GM18909 (cell line): ENCODE data around the gene SNTA1.
"Not testable (repeated sequence)": the region's sequence is repeated elsewhere in the genome, so short reads cannot be mapped to it uniquely, and the experiment has no call there.

Source experiments
- ATAC-seq: cut with Tn5 transposase; IDR thresholded peaks from one replicate; pipeline ENCODE4 v1.9.1; 2021; ENCODE audit warnings: mild to moderate bottlenecking; ENCODE audit not compliant: unreplicated experiment, poor library complexity

Gene SNTA1

GRCh38 chr20:33400812-33401183 is 42.8 kb downstream of the SNTA1 start:
- peak; percentile 17 for ATAC-seq

- no peak for ATAC-seq
Measured at GRCh38 chr20:33399924-33400323, 43.6 kb downstream of the SNTA1 start.

- no peak for ATAC-seq
Measured at GRCh38 chr20:33394718-33395117, 48.8 kb downstream of the SNTA1 start.

- no peak for ATAC-seq
Measured at GRCh38 chr20:33393609-33394008, 50.0 kb downstream of the SNTA1 start.

- no peak for ATAC-seq
Measured at GRCh38 chr20:33391722-33392415, 51.7 kb downstream of the SNTA1 start.

GRCh38 chr20:33389326-33389725 is 54.2 kb downstream of the SNTA1 start:
- not testable (repeated sequence) for ATAC-seq

- no peak for ATAC-seq
Measured at GRCh38 chr20:33388268-33388667, 55.3 kb downstream of the SNTA1 start.

GRCh38 chr20:33387177-33387576 is 56.4 kb downstream of the SNTA1 start:
- ATAC-seq, result no peak

GRCh38 chr20:33386673-33387072 is 56.9 kb downstream of the SNTA1 start:
- ATAC-seq, result no peak

- ATAC-seq, result no peak
Measured at GRCh38 chr20:33377366-33377765, 66.2 kb downstream of the SNTA1 start.

- no peak for ATAC-seq
Measured at GRCh38 chr20:33373735-33374605, 69.6 kb downstream of the SNTA1 start.

GRCh38 chr20:33372993-33373441 is 70.5 kb downstream of the SNTA1 start:
- no peak for ATAC-seq

- no peak for ATAC-seq
Measured at GRCh38 chr20:33370291-33370690, 73.3 kb downstream of the SNTA1 start.

GRCh38 chr20:33362898-33363297 is 80.7 kb downstream of the SNTA1 start:
- no peak for ATAC-seq

GRCh38 chr20:33359399-33360261 is 83.9 kb downstream of the SNTA1 start:
- ATAC-seq, result no peak
